GM18909 (cell line): ENCODE data around the gene C3orf22.
"Not testable (repeated sequence)": the region's sequence is repeated elsewhere in the genome, so short reads cannot be mapped to it uniquely, and the experiment has no call there.

Source experiments
- ATAC-seq: cut with Tn5 transposase; IDR thresholded peaks from one replicate; pipeline ENCODE4 v1.9.1; 2021; ENCODE audit warnings: mild to moderate bottlenecking; ENCODE audit not compliant: unreplicated experiment, poor library complexity

The C3orf22 gene

DNA sequence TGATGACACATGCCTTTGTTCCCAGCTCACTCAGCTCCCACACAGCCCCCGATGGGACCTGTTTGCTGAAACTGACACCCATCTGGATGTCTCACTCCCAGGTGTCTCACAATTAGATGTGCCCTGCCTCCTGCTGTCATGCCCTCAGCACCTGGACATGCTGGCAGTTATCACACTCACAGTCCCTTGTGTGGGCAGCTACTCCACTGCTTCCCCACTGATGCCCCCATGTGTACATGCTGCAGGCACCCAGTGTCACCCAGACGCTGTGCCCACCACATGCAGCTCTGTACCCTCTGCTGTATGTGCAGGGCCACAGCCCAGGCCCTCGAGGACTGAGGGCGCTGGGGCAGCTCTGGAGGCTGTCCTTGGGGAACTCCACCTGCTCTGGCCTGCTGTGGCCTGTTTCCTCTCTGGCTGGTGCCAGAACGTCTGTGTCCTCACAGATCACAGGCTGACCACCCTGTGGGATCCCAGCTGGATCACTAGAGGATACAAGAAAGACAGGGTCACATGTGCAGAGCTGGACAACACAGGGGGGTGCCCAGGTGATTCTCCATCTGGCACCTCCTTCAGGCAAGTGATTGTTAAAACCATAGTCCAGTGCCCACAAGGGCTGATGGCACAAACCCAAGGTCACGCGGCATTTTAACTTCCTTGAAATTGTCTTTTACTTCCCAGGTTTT lies 14.0 kb downstream of the C3orf22 start:
- no peak for ATAC-seq

DNA sequence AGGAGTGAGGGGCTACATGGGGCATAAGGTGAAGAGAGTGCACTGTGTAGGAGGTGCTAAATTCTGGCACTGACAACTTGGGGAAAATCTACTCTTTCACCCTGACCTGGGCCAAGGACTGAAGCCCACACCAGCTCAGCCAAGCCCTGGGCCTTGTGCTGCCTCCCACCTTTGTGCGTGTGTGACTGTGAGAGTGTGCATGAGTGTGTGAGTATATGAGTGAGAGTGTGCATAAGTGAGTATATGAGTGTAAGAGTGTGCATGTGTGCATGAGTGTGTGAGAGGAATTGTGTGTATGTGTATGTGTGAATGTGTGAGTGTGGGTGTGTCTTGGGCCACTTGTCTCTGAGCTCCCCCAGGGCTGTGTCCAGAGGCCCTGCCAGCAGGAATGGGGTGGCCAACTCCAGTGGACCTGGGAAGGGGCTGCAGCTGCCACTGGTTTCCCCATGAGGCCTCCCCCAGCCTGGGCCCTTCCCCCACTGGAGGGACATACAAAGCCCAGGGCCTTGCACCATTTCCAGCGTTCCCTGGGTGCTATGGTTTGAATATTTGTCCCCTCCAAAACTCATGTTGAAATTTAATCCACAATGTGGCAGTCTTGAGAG lies 15.2 kb downstream of the C3orf22 start:
- ATAC-seq = no peak

- ATAC-seq = no peak
Measured at GRCh38 chr3:126542340-126543241, 16.1 kb downstream of the C3orf22 start.

GRCh38 chr3:126541628-126542339 lies 16.9 kb downstream of the C3orf22 start:
- no peak for ATAC-seq

GRCh38 chr3:126540951-126541627 lies 17.6 kb downstream of the C3orf22 start:
- ATAC-seq = no peak

- ATAC-seq = no peak
Measured at GRCh38 chr3:126540342-126540849, 18.3 kb downstream of the C3orf22 start.

DNA sequence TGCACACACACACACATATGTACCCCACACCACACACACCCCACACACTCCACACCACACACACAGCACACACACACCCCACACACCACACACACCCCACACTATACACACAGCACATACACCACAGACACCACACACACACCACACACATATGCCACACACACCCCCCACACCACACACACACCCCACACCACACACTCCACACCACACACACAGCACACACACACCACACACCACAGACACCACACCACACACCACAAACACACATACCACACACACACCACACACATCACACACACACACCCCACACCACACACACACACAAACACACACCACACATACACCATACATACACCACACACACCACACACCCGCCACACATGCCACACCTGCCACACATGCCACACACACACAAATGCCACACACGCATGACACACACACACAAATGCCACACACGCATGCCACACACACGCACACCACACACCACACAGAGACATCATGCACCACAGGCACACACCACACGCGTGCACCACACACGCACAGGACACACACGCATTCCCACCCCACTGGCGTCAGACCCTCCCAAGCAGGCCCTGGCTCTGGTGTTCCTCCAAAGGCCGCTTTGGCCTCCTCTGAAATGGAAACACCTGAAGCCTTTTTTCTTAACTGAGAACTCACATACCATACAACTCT lies 19.0 kb downstream of the C3orf22 start:
- no peak for ATAC-seq

DNA sequence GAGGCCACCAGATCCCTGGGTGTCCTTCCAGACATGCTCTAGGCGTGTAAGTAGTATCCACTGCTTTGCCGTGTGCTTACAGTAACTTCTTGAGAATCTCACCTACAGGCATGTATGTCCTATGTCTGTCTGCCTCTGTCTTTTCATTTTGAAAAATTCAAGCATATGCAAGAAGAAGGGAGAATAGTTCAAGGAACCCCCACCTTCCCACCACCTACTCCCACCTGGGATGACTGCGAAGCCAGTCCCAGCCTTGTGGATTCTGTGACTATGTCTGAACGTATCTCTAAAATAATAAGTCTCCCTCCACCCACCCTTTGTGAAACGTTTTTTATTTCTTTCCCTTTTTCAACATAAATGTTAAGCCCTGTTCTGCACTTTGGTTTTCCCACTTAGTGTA lies 19.8 kb downstream of the C3orf22 start:
- no peak for ATAC-seq

- ATAC-seq = no peak
Measured at GRCh38 chr3:126538316-126538715, 20.4 kb downstream of the C3orf22 start.

DNA sequence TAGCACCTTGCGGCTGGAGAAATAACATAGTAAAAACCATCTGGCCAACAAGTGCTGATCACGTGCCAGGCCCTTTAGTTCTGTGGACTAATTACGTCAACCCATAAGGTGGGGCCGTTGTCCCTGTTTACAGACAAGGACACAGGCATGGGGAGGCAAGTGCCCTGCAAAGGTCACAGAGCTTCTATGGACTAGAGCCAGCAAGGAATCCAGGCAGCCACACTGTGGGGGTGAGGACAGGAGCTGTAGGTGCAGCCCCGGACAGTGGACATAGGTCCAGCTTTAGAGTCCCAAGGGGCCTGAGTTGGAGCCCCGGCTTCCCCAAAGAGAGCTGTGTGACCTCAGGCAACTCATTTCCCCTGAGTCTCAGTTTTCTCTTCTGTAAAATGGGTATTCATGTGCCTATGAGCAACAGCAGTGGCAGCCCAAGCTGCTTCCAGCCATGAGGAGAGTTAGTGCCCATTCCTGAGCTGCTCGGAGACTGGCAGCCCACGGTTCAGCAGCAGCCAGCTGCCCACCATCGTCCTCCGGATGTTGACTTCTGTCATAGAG lies 20.9 kb downstream of the C3orf22 start:
- ATAC-seq = no peak

GRCh38 chr3:126537116-126537729 lies 21.5 kb downstream of the C3orf22 start:
- no peak for ATAC-seq

GRCh38 chr3:126536126-126536525 lies 22.6 kb downstream of the C3orf22 start:
- no peak for ATAC-seq

GRCh38 chr3:126535636-126536035 lies 23.1 kb downstream of the C3orf22 start:
- no peak for ATAC-seq

DNA sequence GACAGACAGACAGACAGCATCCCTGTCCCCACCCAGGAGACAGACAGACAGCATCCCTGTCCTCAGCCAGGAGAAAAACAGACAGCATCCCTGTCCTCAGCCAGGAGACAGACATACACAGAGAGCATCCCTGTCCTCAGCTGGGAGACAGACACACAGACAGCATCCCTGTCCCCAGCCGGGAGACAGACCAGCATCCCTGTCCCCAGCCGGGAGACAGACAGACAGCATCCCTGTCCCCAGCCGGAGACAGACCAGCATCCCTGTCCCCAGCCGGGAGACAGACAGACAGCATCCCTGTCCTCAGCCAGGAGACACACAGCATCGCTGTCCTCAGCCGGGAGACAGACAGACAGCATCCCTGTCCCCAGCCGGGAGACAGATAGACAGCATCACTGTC lies 24.0 kb downstream of the C3orf22 start:
- not testable (repeated sequence) for ATAC-seq

- no peak for ATAC-seq
Measured at GRCh38 chr3:126533506-126533905, 25.2 kb downstream of the C3orf22 start.

DNA sequence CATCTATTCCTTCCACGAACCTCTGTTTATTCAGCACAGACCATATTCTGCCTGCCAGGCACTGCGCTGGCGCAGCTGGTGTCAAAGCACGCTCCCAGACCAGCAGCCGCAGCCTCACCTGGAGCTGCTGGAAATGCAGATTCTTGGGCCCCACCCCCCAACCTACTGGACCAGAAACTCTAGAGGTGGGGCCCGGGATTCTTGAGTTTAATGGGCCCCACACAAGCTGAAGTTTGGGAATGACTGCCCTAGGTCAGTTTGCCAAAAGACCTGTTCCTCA lies 27.7 kb downstream of the C3orf22 start:
- no peak for ATAC-seq

- peak; percentile 51 for ATAC-seq
Measured at GRCh38 chr3:126530171-126531050, 28.3 kb downstream of the C3orf22 start.
